Tibial nerve (tissue), 4 donors: ENCODE data around the gene PEX12.
A peak's percentile ranks its signal among the peaks of the same experiment; 100 is the strongest.

Experiments used
- CTCF ChIP-seq, 5 experiments: fragments of 200-600 bp in 3 of 5; fragments of 450-650 bp in 2 of 5; sonication (generic) in 3 of 5; IDR thresholded peaks; one replicate each; pipeline ENCODE4 v1.5.1; 2016 to 2019; ENCODE audit warnings: antibody characterized with exemption in 5 of 5, mild to moderate bottlenecking in 3 of 5, moderate library complexity in 2 of 5
- EP300 ChIP-seq, 2 donors: sonication (generic); formaldehyde crosslinking; IDR thresholded peaks; one replicate each; pipeline ENCODE4 v1.6.1; 2017; ENCODE audit warnings: antibody characterized with exemption in 2 of 2, mild to moderate bottlenecking in 1 of 2
- POLR2A ChIP-seq, 2 donors: fragments of 450-650 bp; IDR thresholded peaks; one replicate each; pipeline ENCODE4 v1.6.1; 2017; ENCODE audit warnings: antibody characterized with exemption in 2 of 2, mild to moderate bottlenecking in 2 of 2, moderate library complexity in 2 of 2

DNA sequence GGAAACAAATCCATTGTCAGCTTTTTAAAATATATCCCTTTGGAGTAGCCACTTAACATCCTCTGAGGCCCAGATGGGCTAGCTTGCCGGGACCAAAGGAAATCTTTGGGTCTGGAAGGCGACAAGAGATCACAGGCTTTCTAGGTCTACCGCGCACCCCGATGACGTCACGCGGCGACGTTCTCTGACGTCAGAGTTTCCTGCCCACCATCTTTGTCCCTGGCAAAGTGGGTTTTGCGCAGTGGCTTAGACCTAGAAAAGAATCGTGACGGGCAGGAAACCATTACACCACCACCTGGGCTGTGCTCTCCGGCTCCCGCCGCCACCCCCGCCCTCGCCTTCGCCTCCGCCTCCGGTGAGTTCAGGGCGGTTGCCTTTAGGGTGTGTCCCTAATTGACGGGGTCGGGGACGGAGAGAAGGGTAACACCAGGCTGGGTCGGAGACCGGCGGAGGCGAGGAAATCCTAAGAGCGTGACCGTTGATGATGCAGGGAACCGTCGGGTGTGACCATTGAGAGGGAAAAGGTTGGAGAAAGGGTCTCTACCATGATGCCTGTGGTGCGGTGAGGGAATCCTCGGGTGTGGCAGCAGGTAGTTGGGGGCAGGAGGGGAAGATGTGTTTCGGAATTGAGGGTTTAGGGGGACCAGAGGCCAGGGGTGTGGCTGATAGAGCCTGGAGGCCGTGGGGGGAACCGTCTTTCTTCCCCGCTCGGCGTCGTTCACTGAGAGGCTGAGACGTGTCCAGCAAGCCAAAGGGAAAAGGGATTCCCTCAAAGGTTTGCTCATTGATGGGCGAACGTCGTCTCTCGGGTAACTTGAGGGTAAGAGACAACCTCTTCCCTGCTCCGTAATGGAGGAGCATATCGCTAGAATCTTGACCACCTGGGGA lies 8.9 kb upstream of the PEX12 start, which contains the start of gene AP2B1:
- TF ChIP-seq CTCF (IDR thresholded peaks at IDR 0.05) (peak in 2 of 5 experiments; percentile 20 to 43), EP300 (IDR thresholded peaks at IDR 0.05) (peak; percentile 91 to 95), POLR2A (IDR thresholded peaks at IDR 0.05) (peak; percentile 60 to 68)
